ENCODE results near the gene MRPS27.

- TF ChIP-seq CTCF (IDR thresholded peaks at IDR 0.05): no peak
- no peak for TF ChIP-seq POLR2A (IDR thresholded peaks at IDR 0.05)
Measured at GRCh38 chr5:72296256-72296655, 23.8 kb downstream of the MRPS27 start.
